ENCODE measurements around the gene GBP6.

GRCh38 chr1:89356658-89357400 is 7.0 kb upstream of the GBP6 start:
- TF ChIP-seq CTCF (IDR thresholded peaks at IDR 0.05), result no peak
- TF ChIP-seq POLR2AphosphoS5 (IDR thresholded peaks at IDR 0.05), result no peak
- TF ChIP-seq POLR2A (IDR thresholded peaks at IDR 0.05), result no peak
